Fibroblast of mammary gland (primary cell): ENCODE data around the gene MEX3A.
"Not testable (repeated sequence)": the region's sequence is repeated elsewhere in the genome, so short reads cannot be mapped to it uniquely, and the experiment has no call there.

Experiments
- DNase-seq: peaks from one replicate; pipeline ENCODE4 v3.0.0-alpha.2; 2010; ENCODE audit warnings: low read depth
- H3K4me3 ChIP-seq: 2 replicates; pipeline ENCODE4 v1.5.1; 2011; ENCODE audit warnings: low read depth, mild to moderate bottlenecking, low read length, moderate library complexity; ENCODE audit not compliant: control insufficient read depth
- CTCF ChIP-seq: conservative IDR thresholded peaks from 2 replicates; pipeline ENCODE4 v1.5.1; 2011; ENCODE audit warnings: low read depth, low read length, inconsistent platforms; ENCODE audit not compliant: control insufficient read depth, insufficient read depth

The MEX3A gene

GRCh38 chr1:156050376-156050775 lies 31.9 kb downstream of the MEX3A start:
- no peak for DNase-seq
- TF ChIP-seq CTCF, result no peak
- H3K4me3 ChIP-seq, result no peak overlapping the region

DNA sequence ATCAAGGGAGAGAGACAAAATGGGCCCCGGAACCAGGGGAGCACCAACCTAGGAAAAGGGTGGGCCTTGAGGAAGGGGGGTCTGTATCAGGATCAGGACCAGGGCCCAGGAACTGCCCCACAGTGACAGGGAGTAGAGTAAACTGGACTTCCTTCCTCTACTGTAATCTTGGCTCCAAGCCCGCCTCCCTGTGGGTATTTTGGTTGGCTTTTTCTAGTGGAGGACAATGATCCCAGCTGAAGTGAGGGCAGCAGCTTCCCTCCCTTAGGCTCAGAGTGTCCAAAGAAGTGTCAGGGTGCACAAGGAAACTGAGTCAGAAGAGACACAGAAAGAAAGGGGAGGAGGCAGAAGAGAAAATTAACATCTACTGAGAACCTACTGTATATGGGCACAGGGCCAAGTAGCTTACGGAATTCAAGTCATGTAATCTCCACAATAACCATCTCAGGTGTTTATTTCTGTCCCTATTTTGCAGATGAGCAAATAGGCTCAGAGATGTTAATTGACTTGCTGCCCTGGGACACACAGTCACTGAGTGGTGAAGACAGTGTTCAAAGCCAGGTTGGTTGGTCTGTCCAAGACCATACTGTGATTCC lies 33.5 kb downstream of the MEX3A start:
- H3K4me3 ChIP-seq, result no peak overlapping the region
- DNase-seq, result no peak
- TF ChIP-seq CTCF, result no peak

DNA sequence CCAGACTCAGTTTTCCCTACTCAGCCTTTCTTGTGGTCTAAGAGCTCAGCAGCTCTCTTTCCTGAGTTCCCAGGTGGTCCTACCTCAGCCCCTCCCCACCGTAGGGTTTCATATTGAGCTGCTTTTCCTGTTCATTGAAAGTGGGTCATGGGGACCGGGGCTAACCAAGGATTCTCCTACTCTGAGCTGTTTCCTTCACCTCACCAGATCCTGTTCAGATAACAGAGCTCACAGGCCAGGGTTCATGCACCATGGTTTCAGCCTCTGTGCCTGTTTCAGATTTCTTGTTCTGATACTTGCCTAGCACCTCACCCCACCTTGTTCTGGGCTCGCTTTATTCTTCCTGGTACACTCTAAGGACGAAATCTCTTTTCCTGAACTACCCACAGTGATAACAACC lies 37.2 kb downstream of the MEX3A start:
- TF ChIP-seq CTCF, result no peak
- H3K4me3 ChIP-seq, result no peak overlapping the region
- DNase-seq, result no peak

DNA sequence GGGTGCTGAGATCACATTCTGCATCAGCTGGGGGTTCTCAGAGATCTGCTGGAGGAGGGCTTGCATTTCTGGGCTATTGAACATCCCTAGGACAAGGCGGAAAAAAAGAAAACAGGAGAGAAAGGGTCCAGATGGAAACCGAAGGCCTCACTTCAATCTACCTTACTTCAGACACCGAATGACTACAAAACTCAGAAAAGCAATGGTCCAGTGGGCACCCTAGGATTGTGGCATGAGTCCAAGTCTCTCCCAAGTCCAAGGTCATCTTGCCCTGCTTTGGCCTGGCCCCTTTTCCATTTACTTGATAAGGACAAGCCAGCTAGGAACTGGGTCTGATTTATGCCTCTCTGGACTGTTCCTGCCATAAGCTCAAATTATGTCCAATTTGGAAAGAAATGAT lies 39.4 kb downstream of the MEX3A start:
- no peak overlapping the region for H3K4me3 ChIP-seq
- DNase-seq, result no peak
- TF ChIP-seq CTCF, result no peak

- DNase-seq, H3K4me3 ChIP-seq: not testable (repeated sequence)
These were observed 47.3 kb downstream of the MEX3A start for GRCh38 chr1:156034991-156035390.

GRCh38 chr1:156033011-156033410 lies 49.3 kb downstream of the MEX3A start:
- DNase-seq, result peak; percentile 54
- TF ChIP-seq CTCF, result no peak
- H3K4me3 ChIP-seq, result no peak overlapping the region

GRCh38 chr1:156026588-156026987 lies 55.7 kb downstream of the MEX3A start:
- H3K4me3 ChIP-seq, result no peak overlapping the region
- TF ChIP-seq CTCF, result no peak
- DNase-seq, result no peak

- DNase-seq, result peak; percentile 35
- no peak overlapping the region for H3K4me3 ChIP-seq
- peak; percentile 73 for TF ChIP-seq CTCF
These were observed 56.4 kb downstream of the MEX3A start for GRCh38 chr1:156025876-156026275.
